H9 (cell line): ENCODE measurements around the gene MCEMP1. TPM values are rescaled to one million over a fixed set of nuclear protein-coding genes. Genes with fewer than 3 reads are reported as not detected.

Experiments used
- DNase-seq: peaks from one replicate; pipeline ENCODE4 v3.0.0-alpha.2; 2017
- H2AFZ ChIP-seq: one replicate; pipeline ENCODE4 v1.6.1; 2013; ENCODE audit warnings: mild to moderate bottlenecking, low read length, control low read depth, moderate library complexity
- H2AK5ac ChIP-seq: 2 replicates; pipeline ENCODE4 v1.6.1; 2013; ENCODE audit warnings: low read length, control low read depth, mixed read lengths; ENCODE audit not compliant: insufficient read length
- H2BK120ac ChIP-seq: one replicate; pipeline ENCODE4 v1.6.1; 2013; ENCODE audit warnings: low read depth, mild to moderate bottlenecking, low read length, control low read depth, inconsistent platforms; ENCODE audit not compliant: poor library complexity, severe bottlenecking
- H2BK12ac ChIP-seq: 2 replicates; pipeline ENCODE4 v1.6.1; 2013; ENCODE audit warnings: low read length, control low read depth, mixed read lengths, low read depth; ENCODE audit not compliant: insufficient read length
- H2BK15ac ChIP-seq: 2 replicates; pipeline ENCODE4 v1.6.1; 2013; ENCODE audit warnings: low read depth, low read length, control low read depth
- H2BK20ac ChIP-seq: one replicate; pipeline ENCODE4 v1.6.1; 2013; ENCODE audit warnings: low read depth, mild to moderate bottlenecking, low read length, control low read depth, inconsistent platforms; ENCODE audit not compliant: poor library complexity, severe bottlenecking
- H2BK5ac ChIP-seq: 2 replicates; pipeline ENCODE4 v1.6.1; 2013; ENCODE audit warnings: low read length, control low read depth, mixed read lengths; ENCODE audit not compliant: insufficient read length
- H3K14ac ChIP-seq: 2 replicates; pipeline ENCODE4 v1.6.1; 2013; ENCODE audit warnings: low read length, control low read depth; ENCODE audit not compliant: insufficient read depth
- H3K18ac ChIP-seq: 2 replicates; pipeline ENCODE4 v1.6.1; 2013; ENCODE audit warnings: low read depth, mild to moderate bottlenecking, mixed read lengths, low read length, control low read depth; ENCODE audit not compliant: insufficient read length
- H3K23ac ChIP-seq: 2 replicates; pipeline ENCODE4 v1.6.1; 2013; ENCODE audit warnings: low read length, control low read depth, mixed read lengths, low read depth; ENCODE audit not compliant: insufficient read length
- H3K23me2 ChIP-seq: 2 replicates; pipeline ENCODE4 v1.6.1; 2013; ENCODE audit warnings: low read depth, mild to moderate bottlenecking, mixed read lengths, low read length, control low read depth; ENCODE audit not compliant: insufficient read length, poor library complexity, severe bottlenecking
- H3K27ac ChIP-seq: 2 replicates; pipeline ENCODE4 v1.5.1; 2013; ENCODE audit warnings: low read length, control low read depth, mixed read lengths, low read depth; ENCODE audit not compliant: insufficient read length
- H3K27me3 ChIP-seq: 2 replicates; pipeline ENCODE4 v1.6.1; 2013; ENCODE audit warnings: low read length, control low read depth, inconsistent platforms; ENCODE audit not compliant: insufficient read depth
- H3K4ac ChIP-seq: 2 replicates; pipeline ENCODE4 v1.6.1; 2013; ENCODE audit warnings: low read depth, mild to moderate bottlenecking, control low read depth, inconsistent platforms, low read length, moderate library complexity
- H3K4me1 ChIP-seq: 2 replicates; pipeline ENCODE4 v1.6.1; 2013; ENCODE audit warnings: low read length, control low read depth, inconsistent platforms; ENCODE audit not compliant: insufficient read depth
- H3K4me2 ChIP-seq: 2 replicates; pipeline ENCODE4 v1.6.1; 2013; ENCODE audit warnings: low read length, control low read depth, mixed read lengths; ENCODE audit not compliant: insufficient read length, insufficient read depth
- H3K56ac ChIP-seq: 2 replicates; pipeline ENCODE4 v1.6.1; 2013; ENCODE audit warnings: low read depth, mild to moderate bottlenecking, mixed read lengths, low read length, control low read depth; ENCODE audit not compliant: insufficient read length
- H3K79me1 ChIP-seq: 2 replicates; pipeline ENCODE4 v1.6.1; 2013; ENCODE audit warnings: low read depth, mild to moderate bottlenecking, moderate library complexity, low read length, control low read depth, inconsistent platforms; ENCODE audit not compliant: insufficient read depth, poor library complexity, severe bottlenecking
- H3K79me2 ChIP-seq: 2 replicates; pipeline ENCODE4 v1.6.1; 2013; ENCODE audit warnings: low read length, control low read depth, inconsistent platforms; ENCODE audit not compliant: insufficient read depth
- H3K9ac ChIP-seq: 2 replicates; pipeline ENCODE4 v1.6.1; 2013; ENCODE audit warnings: low read length, control low read depth, mixed read lengths; ENCODE audit not compliant: insufficient read length; ENCODE audit errors: extremely low read depth
- H3K9me3 ChIP-seq: one replicate; pipeline ENCODE4 v1.6.1; 2013; ENCODE audit warnings: low read depth, low read length, inconsistent platforms; ENCODE audit not compliant: control insufficient read depth
- H3T11ph ChIP-seq: one replicate; pipeline ENCODE4 v1.6.1; 2013; ENCODE audit warnings: mild to moderate bottlenecking, low read length, control low read depth, inconsistent platforms
- H4K20me1 ChIP-seq: one replicate; pipeline ENCODE4 v1.6.1; 2013; ENCODE audit not compliant: control insufficient read depth, insufficient read length, insufficient read depth
- H4K5ac ChIP-seq: 2 replicates; pipeline ENCODE4 v1.6.1; 2013; ENCODE audit warnings: low read depth, mild to moderate bottlenecking, mixed read lengths, low read length, control low read depth; ENCODE audit not compliant: insufficient read length
- H4K8ac ChIP-seq: replicated peaks from 2 replicates; pipeline ENCODE4 v1.6.1; 2013; ENCODE audit warnings: low read length, control low read depth, mixed read lengths, low read depth; ENCODE audit not compliant: insufficient read length
- H4K91ac ChIP-seq: 2 replicates; pipeline ENCODE4 v1.6.1; 2013; ENCODE audit warnings: low read depth, mild to moderate bottlenecking, moderate library complexity, mixed read lengths, low read length, control low read depth; ENCODE audit not compliant: insufficient read length
- H3K27ac Mint-ChIP-seq, 3 experiments: 2 replicates in 2 of 3; 3 replicates in 1 of 3; pipeline ENCODE4 v1.8.0; 2020 to 2021; ENCODE audit warnings: mixed read lengths in 3 of 3, mild to moderate bottlenecking in 1 of 3, moderate library complexity in 1 of 3
- H3K27me3 Mint-ChIP-seq: 2 replicates; pipeline ENCODE4 v1.8.0; 2021; ENCODE audit warnings: low read depth, mild to moderate bottlenecking, moderate library complexity, mixed read lengths
- H3K36me3 Mint-ChIP-seq, 3 experiments: 2 replicates in 2 of 3; 3 replicates in 1 of 3; pipeline ENCODE4 v1.8.0; 2020 to 2021; ENCODE audit warnings: low read depth in 3 of 3, mixed read lengths in 3 of 3; ENCODE audit not compliant: insufficient read depth in 1 of 3
- H3K4me1 Mint-ChIP-seq, 2 experiments: 2 replicates each; pipeline ENCODE4 v1.8.0; 2020; ENCODE audit warnings: mixed read lengths in 2 of 2
- H3K4me3 Mint-ChIP-seq, 2 experiments: 2 replicates in 1 of 2; 3 replicates in 1 of 2; pipeline ENCODE4 v1.8.0; 2020 to 2021; ENCODE audit warnings: mild to moderate bottlenecking in 2 of 2, mixed read lengths in 2 of 2, moderate library complexity in 1 of 2
- H3K9me3 Mint-ChIP-seq, 2 experiments: 2 replicates in 1 of 2; 3 replicates in 1 of 2; pipeline ENCODE4 v1.8.0; 2020; ENCODE audit warnings: mild to moderate bottlenecking in 2 of 2, mixed read lengths in 2 of 2, moderate library complexity in 1 of 2
- CTCF ChIP-seq: fragments of 200-600 bp; sonication (generic); conservative IDR thresholded peaks from 3 replicates; pipeline ENCODE4 v1.8.0; 2021; ENCODE audit warnings: antibody characterized with exemption, mild to moderate bottlenecking
- WGBS: extraction: QIAGEN DNeasy Blood & Tissue Kit; methylation state at CpG from one replicate; pipeline ENCODE4 v1.1.7; 2013; ENCODE audit warnings: missing lambda C conversion rate, low lambda C conversion rate, mixed read lengths; ENCODE audit not compliant: insufficient read length; ENCODE audit errors: extremely low coverage; 5-methylcytosine and 5-hydroxymethylcytosine counted together
- total RNA-seq: library from RNA; stranded (reverse); gene quantifications from 2 replicates; pipeline ENCODE4 v1.2.1, GENCODE V29; 2021

MCEMP1 gene
- total RNA-seq, 1 experiment from 2014 or later: not detected

GRCh38 chr19:7638802-7639465 is 38.0 kb upstream of the MCEMP1 start:
- Histone ChIP-seq H3K79me1 (no peaks in the 10 kb centered on the region), H2BK5ac (no peak overlapping the region), H4K20me1 (no peaks in the 10 kb centered on the region), H3K56ac (no peak overlapping the region), H4K5ac (no peak overlapping the region), H3K27ac (no peak overlapping the region), H3K4me2 (no peak overlapping the region), H3K4me1 (no peaks in the 10 kb centered on the region), H3K23ac (no peak overlapping the region), H3K9me3 (no peaks in the 10 kb centered on the region), H3K79me2 (no peaks in the 10 kb centered on the region), H4K91ac (no peak overlapping the region), H2AK5ac (no peak overlapping the region), H3K18ac (no peak overlapping the region), H3K27me3 (peaks cover 16% of the 10 kb centered on the region; the same call in 1 of the 2 replicates), H2BK120ac (no peak overlapping the region), H2BK12ac (no peak overlapping the region), H4K8ac (no peak overlapping the region), H3K14ac (no peak overlapping the region), H3K9ac (no peak overlapping the region), H3K4ac (no peak overlapping the region), H2AFZ (no peak overlapping the region), H2BK15ac (no peak overlapping the region), H2BK20ac (no peak overlapping the region), H3K23me2 (no peaks in the 10 kb centered on the region), H3T11ph (no peak overlapping the region)
- H3K4me1 Mint-ChIP-seq: peaks cover 0 to 13% of the 10 kb centered on the region in 2 experiments; a peak in 2 of 4 replicates
- DNase-seq: no peak
- peaks cover 28% of the 10 kb centered on the region for H3K27me3 Mint-ChIP-seq
- 0 out of 5 replicates have a peak overlapping the region, but pooled peaks of 1 of the 2 experiments have one; percentile 9 for H3K4me3 Mint-ChIP-seq
- H3K27ac Mint-ChIP-seq: no peak overlapping the region
- no CpG with 5 or more reads among the region's 12 CpGs for WGBS
- H3K36me3 Mint-ChIP-seq: peaks cover 9 to 19% (median 14%) of the 10 kb centered on the region in 3 experiments
- H3K9me3 Mint-ChIP-seq: no peaks in the 10 kb centered on the region
- no peak for TF ChIP-seq CTCF
